GM12892 (cell line): Measurements from ENCODE around the gene ATP6V1A.

Experiments used
- DNase-seq: peaks from one replicate; pipeline ENCODE4 v3.0.0; 2011; ENCODE audit not compliant: insufficient read length
- FAIRE-seq: peaks from 2 replicates; lab custom pipeline; 2011; peaks lifted over from hg19 to GRCh38; lab: Jason Lieb, UNC
- POLR2A ChIP-seq: IDR thresholded peaks from 2 replicates; pipeline ENCODE4 v1.6.1; 2011; ENCODE audit warnings: low read depth, low read length, control low read depth
- POLR2AphosphoS5 ChIP-seq: IDR thresholded peaks from 2 replicates; pipeline ENCODE4 v1.6.1; 2011; ENCODE audit warnings: low read depth, low read length, control low read depth
- TAF1 ChIP-seq: IDR thresholded peaks from 2 replicates; pipeline ENCODE4 v1.6.1; 2011; ENCODE audit warnings: low read depth, mild to moderate bottlenecking, control low read depth, low read length, borderline replicate concordance

Gene ATP6V1A

GRCh38 chr3:113852506-113852905 is 105.7 kb downstream of the ATP6V1A start:
- TF ChIP-seq TAF1, result no peak
- TF ChIP-seq POLR2A, result no peak
- no peak for TF ChIP-seq POLR2AphosphoS5
- DNase-seq (no peak), FAIRE-seq (no peak)
